Activated CD4-positive, alpha-beta T cell treated with anti-CD3 and anti-CD28 coated beads, Interleukin-2, amount 10 ng/mL, durations not matched to agents 7 days and 5 days (primary cell): ENCODE measurements around the gene PPP1R7. TPM values are rescaled to one million over a fixed set of nuclear protein-coding genes. Genes with fewer than 3 reads are reported as not detected.

ENCODE experiments used
- CTCF ChIA-PET: fragments of 350-600 bp; sonication (Branson Sonifier 250); formaldehyde crosslinking; loops from one replicate; lab custom pipeline; 2021; ENCODE audit warnings: antibody characterized with exemption; lab: Charles Lee
- POLR2A ChIA-PET: fragments of 350-600 bp; sonication (Branson Sonifier 250); formaldehyde crosslinking; loops from one replicate; lab custom pipeline; 2021; ENCODE audit warnings: antibody characterized with exemption; lab: Charles Lee
- DNase-seq: peaks from one replicate; pipeline ENCODE4 v3.0.0-alpha.2; 2020
- H3K27ac Mint-ChIP-seq: one replicate; pipeline ENCODE4 v1.8.0; 2021; ENCODE audit warnings: mild to moderate bottlenecking, moderate library complexity, mixed read lengths
- H3K27me3 Mint-ChIP-seq: one replicate; pipeline ENCODE4 v1.8.0; 2021; ENCODE audit warnings: mixed read lengths
- H3K36me3 Mint-ChIP-seq: one replicate; pipeline ENCODE4 v1.8.0; 2021; ENCODE audit warnings: low read depth, mixed read lengths
- H3K4me1 Mint-ChIP-seq: one replicate; pipeline ENCODE4 v1.8.0; 2021; ENCODE audit warnings: mixed read lengths
- H3K4me3 Mint-ChIP-seq: one replicate; pipeline ENCODE4 v1.8.0; 2021; ENCODE audit warnings: mild to moderate bottlenecking, moderate library complexity, mixed read lengths
- H3K9me3 Mint-ChIP-seq: one replicate; pipeline ENCODE4 v1.8.0; 2021; ENCODE audit warnings: mixed read lengths
- total RNA-seq, 2 experiments: library from RNA; stranded (reverse); gene quantifications; one replicate each; pipeline ENCODE4 v1.2.3, GENCODE V29; 2021

Gene PPP1R7
- total RNA-seq, 2 experiments from 2014 or later: 89.5 to 110 TPM

GRCh38 chr2:241198381-241199279 lies 48.4 kb downstream of the PPP1R7 start:
- POLR2A ChIA-PET: no interaction called here

GRCh38 chr2:241199286-241199685 lies 49.0 kb downstream of the PPP1R7 start:
- H3K27me3 Mint-ChIP-seq: no peaks in the 10 kb centered on the region
- H3K4me1 Mint-ChIP-seq: no peaks in the 10 kb centered on the region
- no peak overlapping the region for H3K27ac Mint-ChIP-seq
- H3K36me3 Mint-ChIP-seq: no peaks in the 10 kb centered on the region
- H3K4me3 Mint-ChIP-seq: no peak overlapping the region
- H3K9me3 Mint-ChIP-seq: no peaks in the 10 kb centered on the region
- CTCF ChIA-PET: no interaction called here
- POLR2A ChIA-PET: no interaction called here
- no peak for DNase-seq

More at GRCh38 chr2:241198381-241199279, 48.4 kb downstream of the PPP1R7 start:
- Mint-ChIP-seq H3K27ac (no peak overlapping the region), H3K4me1 (no peaks in the 10 kb centered on the region), H3K4me3 (no peak overlapping the region), H3K9me3 (no peaks in the 10 kb centered on the region), H3K36me3 (no peaks in the 10 kb centered on the region), H3K27me3 (no peaks in the 10 kb centered on the region)
- no peak for DNase-seq
- CTCF ChIA-PET: no interaction called here

- ChIA-PET CTCF (no interaction called here), POLR2A (no interaction called here)
- Mint-ChIP-seq H3K27ac (no peak overlapping the region), H3K36me3 (no peaks in the 10 kb centered on the region), H3K27me3 (no peaks in the 10 kb centered on the region), H3K9me3 (no peaks in the 10 kb centered on the region), H3K4me3 (no peak overlapping the region), H3K4me1 (no peaks in the 10 kb centered on the region)
- no peak for DNase-seq
Measured at GRCh38 chr2:241199897-241200821, 49.9 kb downstream of the PPP1R7 start.

- no peaks in the 10 kb centered on the region for H3K9me3 Mint-ChIP-seq
- H3K27ac Mint-ChIP-seq: no peak overlapping the region
- H3K27me3 Mint-ChIP-seq: no peaks in the 10 kb centered on the region
- POLR2A ChIA-PET: no interaction called here
- no peak for DNase-seq
- CTCF ChIA-PET: no interaction called here
- H3K4me3 Mint-ChIP-seq: no peak overlapping the region
- H3K36me3 Mint-ChIP-seq: no peaks in the 10 kb centered on the region
- no peaks in the 10 kb centered on the region for H3K4me1 Mint-ChIP-seq
Measured at GRCh38 chr2:241200822-241201395, 50.6 kb downstream of the PPP1R7 start.

DNA sequence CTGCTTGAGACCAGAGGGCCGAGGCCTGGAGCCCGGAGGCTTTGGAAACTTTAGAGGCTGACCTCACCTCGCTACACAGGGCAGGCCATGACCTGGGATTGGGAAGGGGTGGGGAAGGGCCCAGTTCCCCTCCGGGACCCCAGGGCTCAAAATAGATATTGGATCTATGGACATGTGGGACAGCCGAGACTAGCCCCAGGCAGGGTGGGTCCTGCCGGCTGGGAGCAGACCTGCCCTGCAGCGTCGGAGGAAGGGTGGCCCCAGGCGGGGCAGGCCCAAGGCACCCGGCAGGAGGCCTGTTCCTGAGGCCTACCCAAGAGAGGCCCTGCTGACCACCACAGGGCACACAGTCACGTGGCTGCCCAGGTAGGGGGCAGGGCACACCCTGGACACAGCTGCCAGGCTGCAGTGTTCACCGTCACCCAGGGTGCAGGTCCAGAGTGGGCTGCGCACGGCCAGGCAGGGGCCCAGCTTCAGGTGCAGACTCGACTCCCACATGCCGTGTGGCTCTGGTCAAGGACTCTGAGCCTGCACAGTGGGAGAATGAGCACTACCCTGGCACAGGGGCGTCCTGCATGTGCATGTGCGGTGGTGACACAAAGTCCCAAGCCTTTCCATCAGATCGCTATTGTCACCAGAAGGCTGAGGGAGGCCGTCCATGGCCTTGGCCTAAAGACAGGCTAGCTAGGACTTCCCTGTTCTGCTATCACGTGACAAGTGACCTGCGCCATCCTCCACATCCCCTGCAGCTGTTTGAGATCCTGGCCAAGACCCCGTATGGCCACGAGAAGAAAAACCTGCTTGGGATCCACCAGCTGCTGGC lies 51.4 kb downstream of the PPP1R7 start:
- no peaks in the 10 kb centered on the region for H3K36me3 Mint-ChIP-seq
- H3K9me3 Mint-ChIP-seq: no peaks in the 10 kb centered on the region
- H3K27me3 Mint-ChIP-seq: no peaks in the 10 kb centered on the region
- DNase-seq: no peak
- no peak overlapping the region for H3K27ac Mint-ChIP-seq
- ChIA-PET POLR2A (no interaction called here), CTCF (no interaction called here)
- no peaks in the 10 kb centered on the region for H3K4me1 Mint-ChIP-seq
- H3K4me3 Mint-ChIP-seq: no peak overlapping the region

GRCh38 chr2:241202268-241202585 lies 52.0 kb downstream of the PPP1R7 start:
- CTCF ChIA-PET: no interaction called here
- Mint-ChIP-seq H3K27ac (no peak overlapping the region), H3K27me3 (no peaks in the 10 kb centered on the region), H3K36me3 (no peaks in the 10 kb centered on the region), H3K9me3 (no peaks in the 10 kb centered on the region), H3K4me1 (no peaks in the 10 kb centered on the region), H3K4me3 (no peak overlapping the region)
- no peak for DNase-seq
- POLR2A ChIA-PET: no interaction called here

- Mint-ChIP-seq H3K36me3 (no peaks in the 10 kb centered on the region), H3K27me3 (no peaks in the 10 kb centered on the region), H3K4me1 (no peaks in the 10 kb centered on the region), H3K9me3 (no peaks in the 10 kb centered on the region), H3K4me3 (no peak overlapping the region), H3K27ac (no peak overlapping the region)
- no peak for DNase-seq
- POLR2A ChIA-PET: no interaction called here
- CTCF ChIA-PET: no interaction called here
Measured at GRCh38 chr2:241202681-241203080, 52.4 kb downstream of the PPP1R7 start.

- Mint-ChIP-seq H3K27me3 (no peaks in the 10 kb centered on the region), H3K4me1 (no peaks in the 10 kb centered on the region), H3K9me3 (no peaks in the 10 kb centered on the region), H3K36me3 (no peaks in the 10 kb centered on the region), H3K27ac (no peak overlapping the region), H3K4me3 (no peak overlapping the region)
- ChIA-PET POLR2A (no interaction called here), CTCF (no interaction called here)
- DNase-seq: no peak
Measured at GRCh38 chr2:241203218-241204009, 53.1 kb downstream of the PPP1R7 start.

DNA sequence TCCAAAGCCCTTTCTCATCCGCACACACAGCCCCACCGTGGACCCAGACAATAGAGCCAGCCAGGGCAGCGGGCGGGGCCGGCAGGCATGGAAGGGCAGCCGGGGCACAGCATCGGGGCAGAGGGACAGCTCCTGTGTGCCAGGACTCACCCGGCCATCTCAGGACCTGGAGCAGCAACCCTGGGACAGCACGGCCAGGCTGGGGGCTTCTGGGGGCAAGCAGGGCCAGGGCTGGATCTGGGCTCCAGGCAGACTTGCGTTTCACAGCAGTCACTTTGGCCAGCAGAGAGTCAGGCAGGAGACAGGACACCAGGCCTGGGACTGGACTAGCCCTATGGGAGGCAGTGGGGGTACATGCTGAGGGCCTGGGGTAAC lies 53.7 kb downstream of the PPP1R7 start:
- ChIA-PET POLR2A (no interaction called here), CTCF (no interaction called here)
- Mint-ChIP-seq H3K27me3 (no peaks in the 10 kb centered on the region), H3K9me3 (no peaks in the 10 kb centered on the region), H3K36me3 (no peaks in the 10 kb centered on the region), H3K4me3 (no peak overlapping the region), H3K27ac (no peak overlapping the region), H3K4me1 (no peaks in the 10 kb centered on the region)
- no peak for DNase-seq

- H3K27me3 Mint-ChIP-seq: no peaks in the 10 kb centered on the region
- H3K27ac Mint-ChIP-seq: no peak overlapping the region
- DNase-seq: no peak
- H3K9me3 Mint-ChIP-seq: no peaks in the 10 kb centered on the region
- no peaks in the 10 kb centered on the region for H3K36me3 Mint-ChIP-seq
- H3K4me1 Mint-ChIP-seq: no peaks in the 10 kb centered on the region
- POLR2A ChIA-PET: no interaction called here
- CTCF ChIA-PET: no interaction called here
- H3K4me3 Mint-ChIP-seq: no peak overlapping the region
Measured at GRCh38 chr2:241204490-241204889, 54.2 kb downstream of the PPP1R7 start.

- Mint-ChIP-seq H3K4me1 (no peaks in the 10 kb centered on the region), H3K4me3 (no peak overlapping the region), H3K27me3 (no peaks in the 10 kb centered on the region), H3K27ac (no peak overlapping the region), H3K9me3 (no peaks in the 10 kb centered on the region), H3K36me3 (no peaks in the 10 kb centered on the region)
- no peak for DNase-seq
- ChIA-PET POLR2A (no interaction called here), CTCF (no interaction called here)
Measured at GRCh38 chr2:241205086-241205485, 54.8 kb downstream of the PPP1R7 start.

GRCh38 chr2:241207151-241207550 lies 56.9 kb downstream of the PPP1R7 start:
- no peaks in the 10 kb centered on the region for H3K27me3 Mint-ChIP-seq
- no peaks in the 10 kb centered on the region for H3K9me3 Mint-ChIP-seq
- CTCF ChIA-PET: interaction anchor here (1.1 kb wide), 1 partner anchor 19 kb away, joined by 3 read pairs; the partner anchor contains the start of gene ANO7
- no peak overlapping the region for H3K27ac Mint-ChIP-seq
- H3K4me3 Mint-ChIP-seq: no peak overlapping the region
- no peak for DNase-seq
- H3K4me1 Mint-ChIP-seq: no peaks in the 10 kb centered on the region
- no peaks in the 10 kb centered on the region for H3K36me3 Mint-ChIP-seq
- POLR2A ChIA-PET: no interaction called here
